ENCODE data around the gene NSG1. TPM values are rescaled to one million over a fixed set of nuclear protein-coding genes. Genes with fewer than 3 reads are reported as not detected.
A peak's percentile ranks its signal among the peaks of the same experiment; 100 is the strongest.

NSG1 gene
- total RNA-seq, 1 experiment from 2014 or later, result 1.3 TPM

DNA sequence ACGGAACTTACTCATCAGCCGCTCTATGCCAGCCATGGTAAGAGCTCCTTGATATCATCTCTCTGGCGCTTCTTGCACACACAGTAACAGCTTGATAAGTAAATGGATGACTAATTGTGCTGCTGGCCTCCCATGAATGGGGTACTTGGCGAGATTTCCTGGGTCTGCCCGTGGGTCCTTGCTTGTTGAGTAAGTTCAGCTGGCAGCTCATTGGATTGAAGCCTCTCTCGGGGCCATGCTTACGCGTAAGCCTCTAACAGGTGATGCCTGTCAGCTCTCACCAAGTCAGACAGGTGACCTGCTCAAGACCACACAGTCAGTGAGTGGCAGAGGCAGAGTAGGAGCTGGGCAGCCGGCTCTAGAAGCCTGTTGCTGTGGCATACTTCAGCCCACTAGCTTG, 7.7 kb downstream of the NSG1 start:
- H3K27me3 ChIP-seq (replicated peaks; ENCODE audit: insufficient read depth, low read depth, low read length, poor library complexity), result peaks cover 4% of the 10 kb centered on the region
- H3K9me3 ChIP-seq (ENCODE audit: low read depth, low read length, poor library complexity, severe bottlenecking), result no peaks in the 10 kb centered on the region
- H3K4me1 ChIP-seq (ENCODE audit: insufficient read depth, low read length, poor library complexity, severe bottlenecking), result peaks cover 17% of the 10 kb centered on the region
- ChIA-PET CTCF (no interaction called here), POLR2A (ENCODE audit: low non-redundant PET) (no interaction called here)
- intact Hi-C loops (cut with micrococcal nuclease; ENCODE audit: unreplicated experiment), result no loop called here
- TF ChIP-seq EZH2 (IDR thresholded peaks at IDR 0.05; ENCODE audit: borderline replicate concordance, low read depth, low read length, poor library complexity, severe bottlenecking) (no peak), CTCF (conservative IDR thresholded peaks at IDR 0.05; ENCODE audit: low read depth, low read length) (no peak)
- DNase-seq (ENCODE audit: low spot score), result peak; percentile 39
- H3K4me3 ChIP-seq (ENCODE audit: low read depth, low read length, poor library complexity, severe bottlenecking), result no peak overlapping the region
- H3K36me3 ChIP-seq (ENCODE audit: insufficient read depth, low read length, poor library complexity, severe bottlenecking), result no peaks in the 10 kb centered on the region
- no TSS peak for BruUV-seq (replicated peaks)
- no peak overlapping the region for H3K27ac ChIP-seq (ENCODE audit: low read depth, low read length, poor library complexity, severe bottlenecking)

DNA sequence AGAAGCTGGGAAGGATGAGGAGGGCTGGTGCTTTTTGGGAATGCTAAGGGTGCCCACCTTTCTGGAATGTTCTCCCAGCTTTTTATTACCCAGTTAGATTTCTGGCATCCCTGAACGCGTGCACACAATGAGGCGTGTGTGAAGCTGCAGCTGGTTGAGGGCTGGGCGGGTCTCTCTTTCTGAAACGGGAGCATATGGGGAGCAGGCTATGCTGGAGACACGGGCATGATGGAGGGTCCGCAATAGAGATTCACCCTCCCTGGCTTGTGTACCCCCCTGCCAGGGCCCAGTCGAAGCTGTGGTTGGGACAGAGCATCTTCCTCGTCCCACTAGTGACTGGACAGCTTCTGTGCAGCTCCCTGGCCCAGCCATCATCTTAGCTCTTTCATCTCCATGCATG, 8.5 kb downstream of the NSG1 start:
- intact Hi-C loops (cut with micrococcal nuclease; ENCODE audit: unreplicated experiment), result no loop called here
- Histone ChIP-seq H3K4me1 (ENCODE audit: insufficient read depth, low read length, poor library complexity, severe bottlenecking) (peaks cover 17% of the 10 kb centered on the region), H3K9me3 (ENCODE audit: low read depth, low read length, poor library complexity, severe bottlenecking) (no peaks in the 10 kb centered on the region), H3K4me3 (ENCODE audit: low read depth, low read length, poor library complexity, severe bottlenecking) (no peak overlapping the region), H3K36me3 (ENCODE audit: insufficient read depth, low read length, poor library complexity, severe bottlenecking) (no peaks in the 10 kb centered on the region), H3K27ac (ENCODE audit: low read depth, low read length, poor library complexity, severe bottlenecking) (no peak overlapping the region), H3K27me3 (replicated peaks; ENCODE audit: insufficient read depth, low read depth, low read length, poor library complexity) (peaks cover 4% of the 10 kb centered on the region)
- no TSS peak for BruUV-seq (replicated peaks)
- ChIA-PET POLR2A (ENCODE audit: low non-redundant PET) (no interaction called here), CTCF (no interaction called here)
- TF ChIP-seq EZH2 (IDR thresholded peaks at IDR 0.05; ENCODE audit: borderline replicate concordance, low read depth, low read length, poor library complexity, severe bottlenecking), result no peak
- no peak for DNase-seq (ENCODE audit: low spot score)

- Histone ChIP-seq H3K4me1 (ENCODE audit: insufficient read depth, low read length, poor library complexity, severe bottlenecking) (peaks cover 17% of the 10 kb centered on the region), H3K27ac (ENCODE audit: low read depth, low read length, poor library complexity, severe bottlenecking) (no peak overlapping the region), H3K36me3 (ENCODE audit: insufficient read depth, low read length, poor library complexity, severe bottlenecking) (no peaks in the 10 kb centered on the region), H3K9me3 (ENCODE audit: low read depth, low read length, poor library complexity, severe bottlenecking) (no peaks in the 10 kb centered on the region), H3K27me3 (replicated peaks; ENCODE audit: insufficient read depth, low read depth, low read length, poor library complexity) (peaks cover 4% of the 10 kb centered on the region), H3K4me3 (ENCODE audit: low read depth, low read length, poor library complexity, severe bottlenecking) (no peak overlapping the region)
- ChIA-PET CTCF (no interaction called here), POLR2A (ENCODE audit: low non-redundant PET) (no interaction called here)
- BruUV-seq (replicated peaks), result no TSS peak
- intact Hi-C loops (cut with micrococcal nuclease; ENCODE audit: unreplicated experiment), result no loop called here
- DNase-seq (ENCODE audit: low spot score), result peak; percentile 75
- TF ChIP-seq CTCF (conservative IDR thresholded peaks at IDR 0.05; ENCODE audit: low read depth, low read length) (0 out of 2 replicates have a peak, but pooled peaks have one; percentile 12), EZH2 (IDR thresholded peaks at IDR 0.05; ENCODE audit: borderline replicate concordance, low read depth, low read length, poor library complexity, severe bottlenecking) (no peak)
Observed at GRCh38 chr4:4395849-4396627, 9.1 kb downstream of the NSG1 start.

Data from A673 (cell line).